ENCODE data around the gene KRTAP9-3.
"Not testable (repeated sequence)": the region's sequence is repeated elsewhere in the genome, so short reads cannot be mapped to it uniquely, and the experiment has no call there.

KRTAP9-3 gene

DNA sequence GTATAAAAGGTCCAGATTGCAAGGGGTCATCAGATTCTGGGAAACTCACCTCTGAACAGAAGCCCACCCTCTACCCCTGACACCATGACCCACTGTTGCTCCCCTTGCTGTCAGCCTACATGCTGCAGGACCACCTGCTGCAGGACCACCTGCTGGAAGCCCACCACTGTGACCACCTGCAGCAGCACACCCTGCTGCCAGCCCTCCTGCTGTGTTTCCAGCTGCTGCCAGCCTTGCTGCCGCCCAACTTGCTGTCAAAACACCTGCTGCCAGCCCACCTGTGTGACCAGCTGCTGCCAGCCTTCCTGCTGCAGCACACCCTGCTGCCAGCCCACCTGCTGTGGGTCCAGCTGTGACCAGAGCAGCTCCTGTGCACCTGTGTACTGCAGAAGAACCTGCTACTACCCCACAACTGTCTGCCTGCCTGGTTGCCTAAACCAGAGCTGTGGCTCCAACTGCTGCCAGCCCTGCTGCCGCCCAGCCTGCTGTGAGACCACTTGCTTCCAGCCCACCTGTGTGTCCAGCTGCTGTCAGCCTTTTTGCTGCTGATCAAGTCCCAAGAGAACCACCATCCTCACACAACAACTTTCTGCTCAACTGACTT, 17.5 kb downstream of the KRTAP9-3 start, which contains the start of gene KRTAP9-4:
TSS of gene KRTAP9-4 (plus strand) at position 51 of the 604 bp plus-strand sequence. CDS start at position 85, 34 bp downstream.
- not testable (repeated sequence) for DNase-seq (ENCODE audit: low read depth in 1 of 2, low spot score in 1 of 2)

DNA sequence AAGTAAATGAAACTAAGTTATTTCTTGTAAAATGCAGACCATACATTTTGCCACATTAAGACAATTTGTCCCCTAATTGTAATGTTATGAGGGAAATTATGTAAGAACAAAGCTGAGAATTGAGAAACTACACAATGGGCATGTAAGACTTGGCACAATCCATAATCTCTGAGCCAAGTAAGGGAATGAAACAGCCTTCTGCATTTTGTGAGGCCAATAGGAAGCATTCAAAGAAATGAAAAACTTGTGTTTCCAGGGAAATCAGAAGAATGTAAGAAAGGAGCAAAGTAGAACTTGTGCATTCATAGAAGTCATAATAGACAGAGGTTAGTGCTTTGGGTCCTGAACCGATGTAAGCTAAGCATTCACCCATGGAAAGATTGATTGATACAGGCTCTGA, 19.0 kb downstream of the KRTAP9-3 start:
- no peak for DNase-seq (ENCODE audit: low read depth in 1 of 2, low spot score in 1 of 2)

DNA sequence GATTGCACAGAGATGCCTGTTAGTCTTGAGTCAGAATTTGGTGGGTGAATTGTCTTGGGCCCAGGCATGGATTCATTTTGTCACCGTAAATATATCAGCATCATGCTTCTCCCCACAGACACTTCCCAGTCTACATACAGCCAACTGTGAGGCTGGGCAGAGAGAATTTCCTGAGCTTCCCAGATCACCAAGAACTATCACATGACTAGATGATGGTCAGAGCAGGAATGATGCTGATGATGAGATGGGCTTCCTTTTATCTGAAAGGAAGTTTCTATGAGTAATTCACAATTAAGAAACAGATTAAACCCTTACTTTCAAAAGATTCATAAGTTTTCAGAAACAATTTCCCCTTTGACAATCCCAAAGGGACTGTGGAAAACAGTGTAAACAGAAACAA, 22.6 kb downstream of the KRTAP9-3 start:
- no peak for DNase-seq (ENCODE audit: low read depth in 1 of 2, low spot score in 1 of 2)

DNA sequence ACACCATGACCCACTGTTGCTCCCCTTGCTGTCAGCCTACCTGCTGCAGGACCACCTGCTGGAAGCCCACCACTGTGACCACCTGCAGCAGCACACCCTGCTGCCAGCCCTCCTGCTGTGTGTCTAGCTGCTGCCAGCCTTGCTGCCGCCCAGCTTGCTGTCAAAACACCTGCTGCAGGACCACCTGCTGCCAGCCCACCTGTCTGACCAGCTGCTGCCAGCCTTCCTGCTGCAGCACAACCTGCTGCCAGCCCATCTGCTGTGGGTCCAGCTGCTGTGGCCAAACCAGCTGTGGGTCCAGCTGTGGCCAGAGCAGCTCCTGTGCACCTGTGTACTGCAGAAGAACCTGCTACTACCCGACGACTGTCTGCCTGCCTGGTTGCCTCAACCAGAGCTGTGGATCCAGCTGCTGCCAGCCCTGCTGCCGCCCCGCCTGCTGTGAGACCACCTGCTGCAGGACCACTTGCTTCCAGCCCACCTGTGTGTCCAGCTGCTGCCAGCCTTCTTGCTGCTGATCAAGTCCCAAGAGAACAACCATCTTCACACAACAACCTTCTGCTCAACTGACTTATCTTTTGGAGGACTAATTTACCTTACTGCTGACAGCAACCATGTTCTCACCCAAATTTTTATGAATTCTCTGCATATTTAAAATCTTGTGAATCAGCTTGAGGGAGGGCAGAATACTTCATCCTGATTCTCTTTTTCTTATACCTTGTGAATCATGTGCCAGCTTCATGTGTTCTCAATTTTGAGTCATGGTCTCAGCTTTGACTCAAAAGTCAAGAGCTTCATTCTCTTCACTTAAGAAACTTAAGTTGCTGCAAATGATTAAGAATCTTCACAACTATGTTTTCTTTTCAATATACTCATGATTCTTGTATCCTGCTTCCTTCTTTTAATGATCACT, 23.4 kb downstream of the KRTAP9-3 start, which contains the start of gene KRTAP9-9:
TSS of gene KRTAP9-9 (plus strand) at position 4 of the 910 bp plus-strand sequence.
- DNase-seq (ENCODE audit: low read depth in 1 of 2, low spot score in 1 of 2) = not testable (repeated sequence)

DNA sequence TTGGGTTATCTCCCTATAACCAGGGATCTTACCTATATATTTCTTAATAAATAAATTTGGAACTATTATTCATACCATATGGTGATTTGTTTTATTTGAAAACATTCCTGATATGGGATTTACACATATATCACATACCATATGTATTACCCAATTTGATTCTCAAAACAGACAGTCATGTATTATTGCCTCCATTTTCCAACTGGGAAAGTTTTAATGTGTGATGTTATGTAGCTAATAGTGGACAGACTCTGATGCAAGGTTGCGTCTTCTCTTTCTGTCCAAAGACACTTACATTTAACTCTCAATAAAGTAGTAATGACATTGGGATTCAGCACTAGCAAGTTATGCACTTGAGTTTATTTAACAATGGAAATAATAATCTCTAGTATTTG, 24.0 kb downstream of the KRTAP9-3 start:
- DNase-seq (ENCODE audit: low read depth in 1 of 2, low spot score in 1 of 2) = no peak

DNA sequence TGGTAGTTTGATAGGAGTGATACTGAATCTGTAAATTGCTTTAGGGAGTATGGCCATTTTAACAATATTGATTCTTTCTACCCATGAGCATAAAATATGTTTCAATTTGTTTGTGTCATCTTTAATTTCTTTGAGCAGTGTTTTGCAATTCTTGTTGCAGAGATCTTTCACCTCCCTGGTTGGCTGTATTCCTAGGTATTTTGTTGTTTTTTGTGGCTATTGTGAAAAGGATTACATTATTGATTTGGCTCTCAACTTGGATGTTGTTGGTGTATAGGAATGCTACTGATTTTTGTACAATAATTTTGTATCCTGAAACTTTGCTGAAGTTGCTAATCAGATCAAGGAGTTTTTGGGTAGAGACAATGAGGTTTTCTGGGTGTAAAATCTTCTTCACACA, 26.2 kb downstream of the KRTAP9-3 start:
- no peak for DNase-seq (ENCODE audit: low read depth in 1 of 2, low spot score in 1 of 2)

DNA sequence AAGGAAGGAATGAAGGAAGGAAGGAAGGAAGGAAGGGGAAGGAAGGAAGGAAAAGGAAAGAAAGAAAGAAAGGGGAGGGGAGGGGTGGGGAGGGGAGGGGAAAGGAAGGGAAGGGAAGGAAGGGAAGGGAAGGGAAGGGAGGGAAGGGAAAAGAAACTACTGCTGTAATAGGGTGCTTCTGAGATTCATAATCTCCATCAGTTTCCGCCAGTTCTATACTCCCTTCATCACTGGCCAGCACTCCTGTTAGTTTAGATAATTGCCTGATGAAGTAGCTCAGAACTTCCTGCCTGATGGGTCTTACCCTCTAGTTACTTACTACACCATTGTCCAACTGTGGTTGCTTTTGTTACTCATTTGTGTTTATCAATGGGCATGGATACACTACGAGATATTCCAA, 31.0 kb downstream of the KRTAP9-3 start:
- no peak for DNase-seq (ENCODE audit: low read depth in 1 of 2, low spot score in 1 of 2)

DNA sequence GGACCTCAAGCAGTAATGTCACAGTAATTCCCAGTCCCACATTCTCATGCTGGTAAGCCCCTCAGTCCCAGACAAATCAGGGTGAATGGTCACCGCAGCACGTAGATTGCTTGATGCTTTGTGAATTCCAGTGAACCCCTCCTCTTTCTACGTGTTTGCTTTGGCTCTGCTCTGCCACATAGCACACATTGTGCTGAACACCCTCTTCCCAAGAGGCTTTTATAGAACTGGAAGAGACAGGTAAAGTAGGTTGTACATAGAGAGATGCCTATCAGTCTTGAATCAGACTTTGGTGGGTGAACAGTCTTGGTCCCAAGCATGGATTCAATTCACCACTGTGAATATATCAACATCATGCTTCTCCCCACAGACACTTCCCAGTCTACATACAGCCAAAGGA, 32.4 kb downstream of the KRTAP9-3 start:
- DNase-seq (ENCODE audit: low read depth in 1 of 2, low spot score in 1 of 2) = no peak

DNA sequence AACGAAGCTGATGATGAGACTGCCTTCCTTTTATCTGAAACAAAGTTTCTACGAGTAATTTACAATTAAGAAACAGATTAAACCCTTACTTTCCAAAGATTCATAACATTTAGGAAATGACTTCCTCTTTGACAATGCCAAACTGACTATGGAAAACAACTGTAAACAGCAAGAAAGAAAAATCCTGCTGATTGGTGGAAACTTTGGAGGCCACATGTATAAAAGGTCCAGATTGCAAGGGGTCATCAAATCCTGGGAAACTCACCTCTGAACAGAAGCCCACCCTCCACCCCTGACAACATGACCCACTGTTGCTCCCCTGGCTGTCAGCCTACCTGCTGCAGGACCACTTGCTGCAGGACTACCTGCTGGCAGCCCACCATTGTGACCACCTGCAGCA, 32.8 kb downstream of the KRTAP9-3 start, which contains the start of gene KRTAP9-6:
TSS of gene KRTAP9-6 (plus strand) at position 301 of the 400 bp plus-strand sequence. CDS start at position 301, 0 bp downstream.
- DNase-seq (ENCODE audit: low read depth in 1 of 2, low spot score in 1 of 2) = no peak

DNA sequence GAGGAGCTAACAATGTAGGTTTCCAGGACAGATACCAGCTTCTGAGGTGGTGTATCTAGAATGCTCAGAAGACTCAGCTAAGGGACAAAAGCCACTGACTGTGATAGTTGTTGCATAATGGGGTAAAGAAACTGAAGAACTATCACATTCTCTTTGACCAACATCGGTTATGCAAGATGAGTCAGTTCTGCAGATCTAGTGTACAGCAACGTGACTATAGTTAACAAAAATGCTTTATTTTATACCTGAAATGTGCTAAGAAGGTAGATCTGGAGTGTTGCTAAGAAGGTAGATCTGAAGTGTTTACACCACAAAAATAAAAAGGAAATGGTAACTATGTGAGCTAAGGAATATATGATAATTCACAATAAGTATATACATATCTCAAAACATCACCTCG, 35.5 kb downstream of the KRTAP9-3 start:
- no peak for DNase-seq (ENCODE audit: low read depth in 1 of 2, low spot score in 1 of 2)

DNA sequence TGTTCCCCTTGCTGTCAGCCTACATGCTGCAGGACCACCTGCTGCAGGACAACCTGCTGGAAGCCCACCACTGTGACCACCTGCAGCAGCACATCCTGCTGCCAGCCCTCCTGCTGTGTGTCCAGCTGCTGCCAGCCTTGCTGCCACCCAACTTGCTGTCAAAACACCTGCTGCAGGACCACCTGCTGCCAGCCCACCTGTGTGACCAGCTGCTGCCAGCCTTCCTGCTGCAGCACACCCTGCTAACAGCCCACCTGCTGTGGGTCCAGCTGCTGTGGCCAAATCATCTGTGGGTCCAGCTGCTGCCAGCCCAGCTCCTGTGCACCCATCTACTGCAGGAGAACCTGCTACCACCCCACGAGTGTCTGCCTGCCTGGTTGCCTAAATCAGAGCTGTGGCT, 39.1 kb downstream of the KRTAP9-3 start:
- not testable (repeated sequence) for DNase-seq (ENCODE audit: low read depth in 1 of 2, low spot score in 1 of 2)

DNA sequence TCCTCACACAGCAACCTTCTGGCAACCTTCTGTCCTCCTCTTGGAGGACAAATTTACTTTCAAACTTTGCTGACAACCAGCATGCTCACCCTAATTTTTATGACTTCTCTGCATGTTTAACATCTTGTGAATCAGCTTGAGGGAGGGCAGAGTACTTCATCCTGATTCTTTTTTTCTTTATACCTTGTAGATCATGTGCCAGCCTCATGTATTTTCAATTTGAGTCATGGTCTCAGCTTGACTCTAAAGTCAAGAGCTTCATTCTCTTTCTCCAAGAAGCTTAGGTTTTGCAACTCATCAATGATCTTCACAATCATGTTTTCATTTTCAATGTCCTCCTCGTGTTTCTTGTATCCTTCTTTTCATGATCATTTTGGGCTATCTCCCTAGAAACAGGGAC, 39.6 kb downstream of the KRTAP9-3 start:
- DNase-seq (ENCODE audit: low read depth in 1 of 2, low spot score in 1 of 2) = no peak

DNA sequence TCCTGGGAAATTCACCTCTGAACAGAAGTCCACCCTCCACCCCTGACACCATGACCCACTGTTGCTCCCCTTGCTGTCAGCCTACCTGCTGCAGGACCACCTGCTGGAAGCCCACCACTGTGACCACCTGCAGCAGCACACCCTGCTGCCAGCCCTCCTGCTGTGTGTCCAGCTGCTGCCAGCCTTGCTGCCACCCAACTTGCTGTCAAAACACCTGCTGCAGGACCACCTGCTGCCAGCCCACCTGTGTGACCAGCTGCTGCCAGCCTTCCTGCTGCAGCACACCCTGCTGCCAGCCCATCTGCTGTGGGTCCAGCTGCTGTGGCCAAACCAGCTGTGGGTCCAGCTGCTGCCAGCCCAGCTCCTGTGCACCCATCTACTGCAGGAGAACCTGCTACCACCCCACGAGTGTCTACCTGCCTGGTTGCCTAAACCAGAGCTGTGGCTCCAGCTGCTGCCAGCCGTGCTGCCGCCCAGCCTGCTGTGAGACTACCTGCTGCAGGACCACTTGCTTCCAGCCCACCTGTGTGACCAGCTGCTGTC, 43.5 kb downstream of the KRTAP9-3 start, which contains the start of gene KRTAP9-7:
TSS of gene KRTAP9-7 (plus strand) at position 51 of the 543 bp plus-strand sequence. CDS start at position 51, 0 bp downstream.
- DNase-seq (ENCODE audit: low read depth in 1 of 2, low spot score in 1 of 2) = not testable (repeated sequence)

DNA sequence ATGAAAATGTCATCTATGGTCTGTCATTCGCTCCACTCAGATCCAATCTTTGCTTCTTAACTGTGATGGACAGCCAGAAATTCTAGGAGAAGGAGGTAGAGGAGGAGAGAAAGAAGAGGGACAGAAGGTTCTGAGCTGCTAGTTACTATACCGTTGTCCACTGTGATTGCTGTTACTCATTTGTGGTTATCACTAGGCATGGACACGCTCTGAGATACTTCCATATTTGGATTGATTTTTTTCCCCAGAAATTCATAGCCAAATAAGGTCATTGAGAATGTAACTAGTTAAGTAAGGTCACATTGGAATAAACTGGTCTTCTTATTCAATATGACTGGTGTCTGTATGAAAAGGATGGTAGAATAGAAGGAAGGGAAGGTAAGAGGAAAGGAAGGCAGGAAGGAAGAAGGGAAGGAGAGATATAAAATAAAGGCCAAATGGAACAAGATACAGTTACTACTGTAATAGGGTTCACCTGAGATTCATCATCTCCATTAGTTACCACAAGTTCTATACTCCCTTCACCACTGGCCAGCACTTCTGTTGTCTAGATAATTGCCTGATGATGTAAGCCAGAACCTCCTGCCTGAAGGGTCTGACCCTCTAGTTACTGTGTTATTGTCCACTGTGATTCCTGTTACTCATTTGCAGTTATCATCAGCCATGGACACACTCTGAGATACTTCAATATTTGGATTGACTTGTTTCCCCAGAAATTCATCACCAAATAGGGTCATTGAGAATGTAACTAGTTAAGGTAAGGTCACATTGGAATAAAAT, 46.1 kb downstream of the KRTAP9-3 start:
- DNase-seq (ENCODE audit: low read depth in 1 of 2, low spot score in 1 of 2) = no peak

Data from activated CD4-positive, alpha-beta T cell treated with anti-CD3 and anti-CD28 coated beads, Interleukin-2, amount 50 U/mL, for 24 hours (primary cell).